ENCODE measurements around the gene GALNT7.

Gene GALNT7

DNA sequence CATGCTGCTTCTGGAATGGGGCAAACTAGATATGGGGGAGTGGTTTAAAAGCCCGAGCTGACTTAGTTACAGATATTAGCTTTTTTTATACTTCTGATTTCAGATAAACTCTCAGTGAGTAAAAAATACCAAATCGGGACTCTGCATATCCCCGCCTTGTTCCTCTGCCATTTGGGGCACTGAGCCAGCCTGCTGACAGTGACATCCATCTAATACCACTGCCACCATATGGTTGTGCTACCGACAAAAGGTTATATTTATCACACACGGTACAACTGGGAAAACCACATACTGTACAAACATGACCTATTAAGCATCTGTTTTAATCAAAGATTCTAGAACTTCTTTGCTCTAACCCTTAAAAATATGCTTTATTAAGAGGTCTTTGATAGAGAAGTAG lies 78.7 kb downstream of the GALNT7 start (continued):
- TF ChIP-seq, protein P1, sequence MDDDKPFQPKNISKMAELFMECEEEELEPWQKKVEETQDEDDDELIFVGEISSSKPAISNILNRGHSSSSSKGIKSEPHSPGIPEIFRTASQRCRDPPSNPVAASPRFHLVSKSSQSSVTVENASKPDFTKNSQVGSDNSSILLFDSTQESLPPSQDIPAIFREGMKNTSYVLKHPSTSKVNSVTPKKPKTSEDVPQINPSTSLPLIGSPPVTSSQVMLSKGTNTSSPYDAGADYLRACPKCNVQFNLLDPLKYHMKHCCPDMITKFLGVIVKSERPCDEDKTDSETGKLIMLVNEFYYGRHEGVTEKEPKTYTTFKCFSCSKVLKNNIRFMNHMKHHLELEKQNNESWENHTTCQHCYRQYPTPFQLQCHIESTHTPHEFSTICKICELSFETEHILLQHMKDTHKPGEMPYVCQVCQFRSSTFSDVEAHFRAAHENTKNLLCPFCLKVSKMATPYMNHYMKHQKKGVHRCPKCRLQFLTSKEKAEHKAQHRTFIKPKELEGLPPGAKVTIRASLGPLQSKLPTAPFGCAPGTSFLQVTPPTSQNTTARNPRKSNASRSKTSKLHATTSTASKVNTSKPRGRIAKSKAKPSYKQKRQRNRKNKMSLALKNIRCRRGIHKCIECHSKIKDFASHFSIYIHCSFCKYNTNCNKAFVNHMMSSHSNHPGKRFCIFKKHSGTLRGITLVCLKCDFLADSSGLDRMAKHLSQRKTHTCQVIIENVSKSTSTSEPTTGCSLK (tag by site-specific recombination; IDR thresholded peaks at IDR 0.05) = no peak
- TF ChIP-seq ZBTB20 (tag by site-specific recombination; IDR thresholded peaks at IDR 0.05) (no peak), ZNF138 (tag by site-specific recombination; IDR thresholded peaks at IDR 0.05; ENCODE audit: borderline replicate concordance) (no peak), ZNF292 (tag by site-specific recombination; IDR thresholded peaks at IDR 0.05; ENCODE audit: borderline replicate concordance, low read depth) (no peak), ZNF549 (tag by site-specific recombination; IDR thresholded peaks at IDR 0.05) (no peak), ZNF341 (tag by site-specific recombination; IDR thresholded peaks at IDR 0.05; ENCODE audit: low read depth) (no peak), ZNF426 (tag by site-specific recombination; IDR thresholded peaks at IDR 0.05) (no peak), ZNF311 (tag by site-specific recombination; IDR thresholded peaks at IDR 0.05; ENCODE audit: borderline replicate concordance) (no peak), ZEB2 (tag by site-specific recombination; IDR thresholded peaks at IDR 0.05) (no peak), ZNF404 (tag by site-specific recombination; IDR thresholded peaks at IDR 0.05) (no peak)

DNA sequence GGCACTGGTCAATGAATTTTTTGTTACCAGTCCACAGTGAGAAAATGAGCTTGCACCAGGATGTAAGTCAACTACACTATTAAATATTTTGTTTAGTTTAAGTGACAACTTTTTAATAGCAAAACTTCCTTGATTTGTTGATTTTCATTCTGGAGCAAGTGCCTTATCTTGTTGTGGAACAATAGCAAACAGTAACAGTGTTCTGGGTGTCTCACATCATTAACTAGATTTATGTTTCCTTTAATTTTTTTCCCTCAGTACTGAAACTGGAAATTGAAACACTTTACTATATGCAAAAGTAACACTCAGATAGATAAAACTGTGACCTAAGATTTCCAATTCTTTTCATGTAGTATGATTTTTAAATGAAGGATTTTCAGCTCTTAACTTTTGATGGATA lies 80.1 kb downstream of the GALNT7 start:
- Histone ChIP-seq H3K9me3 (ENCODE audit: control insufficient read depth, insufficient read depth, low read depth, low read length) (no peaks in the 10 kb centered on the region), H3K27ac (ENCODE audit: extremely low read depth, low read depth, low read length) (no peak overlapping the region), H3K4me3 (ENCODE audit: low read depth, low read length) (no peak overlapping the region), H3K36me3 (ENCODE audit: control insufficient read depth in 2 of 2, insufficient read depth in 1 of 2, low read length in 2 of 2) (no peaks in the 10 kb centered on the region), H3K4me1 (ENCODE audit: control insufficient read depth, insufficient read depth, low read length) (peaks cover 8% of the 10 kb centered on the region; the same call in 1 of the 2 replicates)
- ChIA-PET CTCF (interaction anchor here (1.0 kb wide), 1 partner anchor 10 kb away, joined by 3 read pairs; no protein-coding TSS in a partner anchor), POLR2A (no interaction called here)
- no peak for TF ChIP-seq ZNF623 (tag by site-specific recombination; IDR thresholded peaks at IDR 0.05)
- TF ChIP-seq ZNF302 (tag by site-specific recombination; IDR thresholded peaks at IDR 0.05; ENCODE audit: low read depth) = no peak
- peak; percentile 45 for TF ChIP-seq FEZF1 (tag by site-specific recombination; IDR thresholded peaks at IDR 0.05)
- TF ChIP-seq KLF10 (tag by site-specific recombination; IDR thresholded peaks at IDR 0.05) = no peak
- TF ChIP-seq, protein P2, sequence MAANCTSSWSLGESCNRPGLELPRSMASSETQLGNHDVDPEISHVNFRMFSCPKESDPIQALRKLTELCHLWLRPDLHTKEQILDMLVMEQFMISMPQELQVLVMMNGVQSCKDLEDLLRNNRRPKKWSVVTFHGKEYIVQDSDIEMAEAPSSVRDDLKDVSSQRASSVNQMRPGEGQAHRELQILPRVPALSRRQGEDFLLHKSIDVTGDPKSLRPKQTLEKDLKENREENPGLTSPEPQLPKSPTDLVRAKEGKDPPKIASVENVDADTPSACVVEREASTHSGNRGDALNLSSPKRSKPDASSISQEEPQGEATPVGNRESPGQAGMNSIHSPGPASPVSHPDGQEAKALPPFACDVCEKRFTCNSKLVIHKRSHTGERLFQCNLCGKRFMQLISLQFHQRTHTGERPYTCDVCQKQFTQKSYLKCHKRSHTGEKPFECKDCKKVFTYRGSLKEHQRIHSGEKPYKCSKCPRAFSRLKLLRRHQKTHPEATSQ (tag by site-specific recombination; IDR thresholded peaks at IDR 0.05) = no peak
- TF ChIP-seq ZNF112 (tag by site-specific recombination; IDR thresholded peaks at IDR 0.05) = no peak
- TF ChIP-seq WT1 (tag by site-specific recombination; IDR thresholded peaks at IDR 0.05) = no peak
- TF ChIP-seq ZNF521 (tag by site-specific recombination; IDR thresholded peaks at IDR 0.05) = no peak
- no peak for TF ChIP-seq ZNF335 (tag by site-specific recombination; conservative IDR thresholded peaks at IDR 0.05)
- no peak for TF ChIP-seq ZBTB7A (tag by site-specific recombination; IDR thresholded peaks at IDR 0.05; ENCODE audit: low read depth)
- TF ChIP-seq, protein P3, sequence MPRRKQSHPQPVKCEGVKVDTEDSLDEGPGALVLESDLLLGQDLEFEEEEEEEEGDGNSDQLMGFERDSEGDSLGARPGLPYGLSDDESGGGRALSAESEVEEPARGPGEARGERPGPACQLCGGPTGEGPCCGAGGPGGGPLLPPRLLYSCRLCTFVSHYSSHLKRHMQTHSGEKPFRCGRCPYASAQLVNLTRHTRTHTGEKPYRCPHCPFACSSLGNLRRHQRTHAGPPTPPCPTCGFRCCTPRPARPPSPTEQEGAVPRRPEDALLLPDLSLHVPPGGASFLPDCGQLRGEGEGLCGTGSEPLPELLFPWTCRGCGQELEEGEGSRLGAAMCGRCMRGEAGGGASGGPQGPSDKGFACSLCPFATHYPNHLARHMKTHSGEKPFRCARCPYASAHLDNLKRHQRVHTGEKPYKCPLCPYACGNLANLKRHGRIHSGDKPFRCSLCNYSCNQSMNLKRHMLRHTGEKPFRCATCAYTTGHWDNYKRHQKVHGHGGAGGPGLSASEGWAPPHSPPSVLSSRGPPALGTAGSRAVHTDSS (tag by site-specific recombination; IDR thresholded peaks at IDR 0.05) = no peak
- TF ChIP-seq ZNF707 (tag by site-specific recombination; IDR thresholded peaks at IDR 0.05) = no peak
- TF ChIP-seq, protein P4, sequence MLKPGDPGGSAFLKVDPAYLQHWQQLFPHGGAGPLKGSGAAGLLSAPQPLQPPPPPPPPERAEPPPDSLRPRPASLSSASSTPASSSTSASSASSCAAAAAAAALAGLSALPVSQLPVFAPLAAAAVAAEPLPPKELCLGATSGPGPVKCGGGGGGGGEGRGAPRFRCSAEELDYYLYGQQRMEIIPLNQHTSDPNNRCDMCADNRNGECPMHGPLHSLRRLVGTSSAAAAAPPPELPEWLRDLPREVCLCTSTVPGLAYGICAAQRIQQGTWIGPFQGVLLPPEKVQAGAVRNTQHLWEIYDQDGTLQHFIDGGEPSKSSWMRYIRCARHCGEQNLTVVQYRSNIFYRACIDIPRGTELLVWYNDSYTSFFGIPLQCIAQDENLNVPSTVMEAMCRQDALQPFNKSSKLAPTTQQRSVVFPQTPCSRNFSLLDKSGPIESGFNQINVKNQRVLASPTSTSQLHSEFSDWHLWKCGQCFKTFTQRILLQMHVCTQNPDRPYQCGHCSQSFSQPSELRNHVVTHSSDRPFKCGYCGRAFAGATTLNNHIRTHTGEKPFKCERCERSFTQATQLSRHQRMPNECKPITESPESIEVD (tag by site-specific recombination; IDR thresholded peaks at IDR 0.05) = peak; percentile 65
- TF ChIP-seq ZNF16 (tag by site-specific recombination; IDR thresholded peaks at IDR 0.05; ENCODE audit: low read depth) = no peak
- no peak for TF ChIP-seq ZNF248 (tag by site-specific recombination; IDR thresholded peaks at IDR 0.05)
- TF ChIP-seq, protein P5, sequence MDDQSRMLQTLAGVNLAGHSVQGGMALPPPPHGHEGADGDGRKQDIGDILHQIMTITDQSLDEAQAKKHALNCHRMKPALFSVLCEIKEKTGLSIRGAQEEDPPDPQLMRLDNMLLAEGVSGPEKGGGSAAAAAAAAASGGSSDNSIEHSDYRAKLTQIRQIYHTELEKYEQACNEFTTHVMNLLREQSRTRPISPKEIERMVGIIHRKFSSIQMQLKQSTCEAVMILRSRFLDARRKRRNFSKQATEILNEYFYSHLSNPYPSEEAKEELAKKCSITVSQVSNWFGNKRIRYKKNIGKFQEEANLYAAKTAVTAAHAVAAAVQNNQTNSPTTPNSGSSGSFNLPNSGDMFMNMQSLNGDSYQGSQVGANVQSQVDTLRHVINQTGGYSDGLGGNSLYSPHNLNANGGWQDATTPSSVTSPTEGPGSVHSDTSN (CRISPR knock-in tag; IDR thresholded peaks at IDR 0.05) = no peak
- TF ChIP-seq, protein P6, sequence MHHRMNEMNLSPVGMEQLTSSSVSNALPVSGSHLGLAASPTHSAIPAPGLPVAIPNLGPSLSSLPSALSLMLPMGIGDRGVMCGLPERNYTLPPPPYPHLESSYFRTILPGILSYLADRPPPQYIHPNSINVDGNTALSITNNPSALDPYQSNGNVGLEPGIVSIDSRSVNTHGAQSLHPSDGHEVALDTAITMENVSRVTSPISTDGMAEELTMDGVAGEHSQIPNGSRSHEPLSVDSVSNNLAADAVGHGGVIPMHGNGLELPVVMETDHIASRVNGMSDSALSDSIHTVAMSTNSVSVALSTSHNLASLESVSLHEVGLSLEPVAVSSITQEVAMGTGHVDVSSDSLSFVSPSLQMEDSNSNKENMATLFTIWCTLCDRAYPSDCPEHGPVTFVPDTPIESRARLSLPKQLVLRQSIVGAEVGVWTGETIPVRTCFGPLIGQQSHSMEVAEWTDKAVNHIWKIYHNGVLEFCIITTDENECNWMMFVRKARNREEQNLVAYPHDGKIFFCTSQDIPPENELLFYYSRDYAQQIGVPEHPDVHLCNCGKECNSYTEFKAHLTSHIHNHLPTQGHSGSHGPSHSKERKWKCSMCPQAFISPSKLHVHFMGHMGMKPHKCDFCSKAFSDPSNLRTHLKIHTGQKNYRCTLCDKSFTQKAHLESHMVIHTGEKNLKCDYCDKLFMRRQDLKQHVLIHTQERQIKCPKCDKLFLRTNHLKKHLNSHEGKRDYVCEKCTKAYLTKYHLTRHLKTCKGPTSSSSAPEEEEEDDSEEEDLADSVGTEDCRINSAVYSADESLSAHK (tag by site-specific recombination; IDR thresholded peaks at IDR 0.05) = 0 out of 2 replicates have a peak, but pooled peaks have one; percentile 12
- peak; percentile 54; the same call in 1 of the 2 replicates for TF ChIP-seq OSR2 (tag by site-specific recombination; IDR thresholded peaks at IDR 0.05)
